ENCODE data around the gene IRF7. TPM values are rescaled to one million over a fixed set of nuclear protein-coding genes. Genes with fewer than 3 reads are reported as not detected.

IRF7 gene
- polyA plus RNA-seq, 1 of the 3 experiments (the other 2 are of a cell fraction) = 6.3 TPM

- H3K9ac ChIP-seq = no peak within 1 kb of the TSS
- no peaks in the 10 kb centered on the region; the same call in 1 of the 2 replicates for H3K79me2 ChIP-seq (ENCODE audit: insufficient read depth)
- no peaks in the 10 kb centered on the region for H3K9me3 ChIP-seq
- no peak within 1 kb of the TSS for H3K27ac ChIP-seq (ENCODE audit: low read depth in 2 of 2, low read length in 1 of 2)
- H3K9me2 ChIP-seq = no peaks in the 10 kb centered on the region
- H2AFZ ChIP-seq (ENCODE audit: low read depth) = no peak within 1 kb of the TSS
- WGBS (ENCODE audit: low lambda C conversion rate) = 85% methylated on average over 67 of the region's 100 CpGs
- no peaks in the 10 kb centered on the region for H3K27me3 ChIP-seq (ENCODE audit: insufficient read depth)
- no peak within 1 kb of the TSS for H3K4me2 ChIP-seq
- peak; percentile 86 for DNase-seq
- H3K4me3 ChIP-seq (ENCODE audit: low read depth in 2 of 2, low read length in 1 of 2) = peak within 1 kb of the TSS in 1 of 2 experiments; percentile 28; a peak in 1 of 4 replicates
- ChIA-PET POLR2A (no interaction called here), CTCF (interaction anchor here (1.1 kb wide), 1 partner anchor 10 kb away, joined by 3 read pairs; the partner anchor contains the start of gene SCT)
- peaks cover 7% of the 10 kb centered on the region; the same call in 1 of the 2 replicates for H4K20me1 ChIP-seq (ENCODE audit: insufficient read depth)
- H3K36me3 ChIP-seq (replicated peaks in 1 of 2; ENCODE audit: control insufficient read depth in 1 of 2, insufficient read depth in 2 of 2, low read length in 1 of 2) = no peaks in the 10 kb centered on the region
- H3K4me1 ChIP-seq (ENCODE audit: control insufficient read depth in 1 of 2, insufficient read depth in 2 of 2, low read depth in 1 of 2, low read length in 1 of 2) = peaks cover 0 to 12% of the 10 kb centered on the region in 2 experiments; a peak in 1 of 4 replicates
- peaks cover 9% of the 10 kb centered on the region for H3F3A ChIP-seq (replicated peaks; ENCODE audit: insufficient read depth)
- TF ChIP-seq YY1 (IDR thresholded peaks at IDR 0.05; ENCODE audit: low read depth) (no peak), REST (IDR thresholded peaks at IDR 0.05; ENCODE audit: low read depth, low read length) (no peak), NFIC (IDR thresholded peaks at IDR 0.05; ENCODE audit: borderline replicate concordance) (no peak), RFX5 (IDR thresholded peaks at IDR 0.05; ENCODE audit: low read length) (no peak), ZBTB33 (IDR thresholded peaks at IDR 0.05; ENCODE audit: borderline replicate concordance, low read depth) (no peak), JUND (IDR thresholded peaks at IDR 0.05) (no peak), NRF1 (IDR thresholded peaks at IDR 0.05; ENCODE audit: low read depth, low read length) (no peak), EZH2phosphoT487 (IDR thresholded peaks at IDR 0.05; ENCODE audit: borderline replicate concordance, low read depth) (no peak), TAF1 (IDR thresholded peaks at IDR 0.05; ENCODE audit: borderline replicate concordance, low read depth, low read length) (no peak), ELF1 (IDR thresholded peaks at IDR 0.05) (no peak), MXI1 (IDR thresholded peaks at IDR 0.05; ENCODE audit: low read depth, low read length) (no peak), SMC3 (IDR thresholded peaks at IDR 0.05; ENCODE audit: low read depth, low read length) (no peak)
These were observed 21.0 kb upstream of the IRF7 start, which contains the start of gene DRD4 for GRCh38 chr11:636511-637332. Gene DRD4, plus strand, starts transcription at chr11:637269. Its CDS starts 36 bp downstream, at chr11:637305.

Data from SK-N-SH (cell line).